ENCODE results near the gene ADAM23. TPM values are rescaled to one million over a fixed set of nuclear protein-coding genes. Genes with fewer than 3 reads are reported as not detected.

ADAM23 gene
- polyA plus RNA-seq, 2 of the 4 experiments (the other 2 are of a cell fraction): 6.1 to 7.8 TPM

- Histone ChIP-seq H3K4me2 (no peak overlapping the region), H3K4me3 (no peak overlapping the region), H3K4me1 (no peaks in the 10 kb centered on the region), H3K27ac (no peak overlapping the region), H3K9me3 (no peaks in the 10 kb centered on the region)
- ChIA-PET POLR2A (no interaction called here), CTCF (no interaction called here)
- FAIRE-seq (no peak), ATAC-seq (no peak), DNase-seq (ENCODE audit: low read depth in 1 of 2, low spot score in 1 of 2) (no peak)
- TF ChIP-seq RARB (CRISPR knock-in tag; IDR thresholded peaks at IDR 0.05) (no peak), EP300 (IDR thresholded peaks at IDR 0.05) (no peak), MYC (IDR thresholded peaks at IDR 0.05; ENCODE audit: borderline replicate concordance, low read length) (no peak), FOXS1 (CRISPR knock-in tag; IDR thresholded peaks at IDR 0.05) (no peak), HDAC2 (IDR thresholded peaks at IDR 0.05) (no peak), MAFK (IDR thresholded peaks at IDR 0.05; ENCODE audit: partially characterized antibody) (no peak), KDM5A (IDR thresholded peaks at IDR 0.05) (no peak), FOSB (CRISPR knock-in tag; IDR thresholded peaks at IDR 0.05) (no peak), ZNF302 (CRISPR knock-in tag; IDR thresholded peaks at IDR 0.05) (no peak), PBX3 (IDR thresholded peaks at IDR 0.05) (no peak), RCOR1 (IDR thresholded peaks at IDR 0.05; ENCODE audit: low read depth, low read length) (no peak), MAX (IDR thresholded peaks at IDR 0.05) (no peak), ESRRA (IDR thresholded peaks at IDR 0.05; ENCODE audit: borderline replicate concordance, low read length) (no peak), PHF8 (IDR thresholded peaks at IDR 0.05; ENCODE audit: borderline replicate concordance, low read depth) (no peak), RFX5 (IDR thresholded peaks at IDR 0.05) (no peak), CEBPB (IDR thresholded peaks at IDR 0.05) (no peak), KDM1A (IDR thresholded peaks at IDR 0.05; ENCODE audit: low read depth) (no peak), E2F6 (IDR thresholded peaks at IDR 0.05; ENCODE audit: borderline replicate concordance, low read depth) (no peak), CTCF (IDR thresholded peaks at IDR 0.05) (no peak), REST (IDR thresholded peaks at IDR 0.05) (no peak)
- 74% methylated on average over 1 of the region's 1 CpG for WGBS (ENCODE audit: missing lambda C conversion rate)
Measured at GRCh38 chr2:206526416-206526815, 83.1 kb downstream of the ADAM23 start.

GRCh38 chr2:206527153-206527552 is 83.8 kb downstream of the ADAM23 start:
- POLR2A ChIA-PET: no interaction called here
- no peak overlapping the region for H3K4me2 ChIP-seq
- H3K9me3 ChIP-seq: no peaks in the 10 kb centered on the region
- no peak overlapping the region for H3K4me3 ChIP-seq
- FAIRE-seq (no peak), ATAC-seq (no peak), DNase-seq (ENCODE audit: low read depth in 1 of 2, low spot score in 1 of 2) (no peak)
- 65% methylated on average over 2 of the region's 2 CpGs for WGBS (ENCODE audit: missing lambda C conversion rate)
- no peaks in the 10 kb centered on the region for H3K4me1 ChIP-seq
- no peak overlapping the region for H3K27ac ChIP-seq
- CTCF ChIA-PET: no interaction called here
- TF ChIP-seq HDAC2 (IDR thresholded peaks at IDR 0.05) (no peak), MAZ (IDR thresholded peaks at IDR 0.05; ENCODE audit: borderline replicate concordance, low read depth, low read length) (no peak), NPAS2 (CRISPR knock-in tag; IDR thresholded peaks at IDR 0.05; ENCODE audit: borderline replicate concordance) (no peak), NFE2L2 (conservative IDR thresholded peaks at IDR 0.05; ENCODE audit: low read length) (no peak), NR3C1 (IDR thresholded peaks at IDR 0.05) (no peak), RAD21 (conservative IDR thresholded peaks at IDR 0.05 in 1 of 2, IDR thresholded peaks at IDR 0.05 in 1 of 2) (no peak), POLR2AphosphoS2 (conservative IDR thresholded peaks at IDR 0.05; ENCODE audit: low read length) (no peak), FOXS1 (CRISPR knock-in tag; IDR thresholded peaks at IDR 0.05) (no peak), HOXB13 (CRISPR knock-in tag; IDR thresholded peaks at IDR 0.05; ENCODE audit: low read depth) (no peak), HMGXB4 (CRISPR knock-in tag; IDR thresholded peaks at IDR 0.05; ENCODE audit: borderline replicate concordance) (no peak), RCOR1 (IDR thresholded peaks at IDR 0.05; ENCODE audit: low read depth, low read length) (no peak), CHD4 (IDR thresholded peaks at IDR 0.05; ENCODE audit: borderline replicate concordance) (no peak), HEYL (CRISPR knock-in tag; IDR thresholded peaks at IDR 0.05) (no peak), RFX5 (IDR thresholded peaks at IDR 0.05) (no peak)

Data from A549 (cell line).